HG03280 (cell line): Measurements from ENCODE around the gene ZNF576.
A peak's percentile ranks its signal among the peaks of the same experiment; 100 is the strongest.
"Not testable (repeated sequence)": the region's sequence is repeated elsewhere in the genome, so short reads cannot be mapped to it uniquely, and the experiment has no call there.

Experiments used
- ATAC-seq: cut with Tn5 transposase; IDR thresholded peaks from one replicate; pipeline ENCODE4 v1.9.1; 2021; ENCODE audit warnings: mild to moderate bottlenecking, moderate library complexity; ENCODE audit not compliant: unreplicated experiment

ZNF576 gene

GRCh38 chr19:43595999-43596841, at the start of gene ZNF576, which contains the start of gene IRGQ:
TSS of gene ZNF576 (plus strand) at chr19:43596595. CDS start at chr19:43597109, 514 bp downstream.
TSS of gene IRGQ (minus strand) at chr19:43596134. CDS start at chr19:43595338, 796 bp downstream.
- ATAC-seq: peak; percentile 89

GRCh38 chr19:43547926-43548325, 48.5 kb upstream of the ZNF576 start:
- not testable (repeated sequence) for ATAC-seq

- ATAC-seq: no peak
Measured at GRCh38 chr19:43548706-43549105, 47.7 kb upstream of the ZNF576 start.

GRCh38 chr19:43551399-43552197, 44.8 kb upstream of the ZNF576 start:
- ATAC-seq: no peak

- no peak for ATAC-seq
Measured at GRCh38 chr19:43552198-43552450, 44.3 kb upstream of the ZNF576 start.

GRCh38 chr19:43552616-43553015, 43.8 kb upstream of the ZNF576 start:
- ATAC-seq: no peak

GRCh38 chr19:43553656-43554055, 42.7 kb upstream of the ZNF576 start:
- no peak for ATAC-seq

- no peak for ATAC-seq
Measured at GRCh38 chr19:43554317-43554895, 42.0 kb upstream of the ZNF576 start.

- no peak for ATAC-seq
Measured at GRCh38 chr19:43555185-43555770, 41.1 kb upstream of the ZNF576 start.

- ATAC-seq: no peak
Measured at GRCh38 chr19:43560687-43561086, 35.7 kb upstream of the ZNF576 start.

- ATAC-seq: no peak
Measured at GRCh38 chr19:43561139-43561970, 35.0 kb upstream of the ZNF576 start.

GRCh38 chr19:43562226-43562697, 34.1 kb upstream of the ZNF576 start:
- ATAC-seq: no peak

GRCh38 chr19:43562698-43563241, 33.6 kb upstream of the ZNF576 start:
- peak; percentile 55 for ATAC-seq

- no peak for ATAC-seq
Measured at GRCh38 chr19:43563816-43564457, 32.5 kb upstream of the ZNF576 start.

- no peak for ATAC-seq
Measured at GRCh38 chr19:43564800-43565199, 31.6 kb upstream of the ZNF576 start.

GRCh38 chr19:43569657-43570056, 26.7 kb upstream of the ZNF576 start:
- ATAC-seq: no peak

- no peak for ATAC-seq
Measured at GRCh38 chr19:43570174-43570791, 26.1 kb upstream of the ZNF576 start.

- ATAC-seq: no peak
Measured at GRCh38 chr19:43572171-43572588, 24.2 kb upstream of the ZNF576 start.
